Measurements from ENCODE around the gene PHC2.

DNA sequence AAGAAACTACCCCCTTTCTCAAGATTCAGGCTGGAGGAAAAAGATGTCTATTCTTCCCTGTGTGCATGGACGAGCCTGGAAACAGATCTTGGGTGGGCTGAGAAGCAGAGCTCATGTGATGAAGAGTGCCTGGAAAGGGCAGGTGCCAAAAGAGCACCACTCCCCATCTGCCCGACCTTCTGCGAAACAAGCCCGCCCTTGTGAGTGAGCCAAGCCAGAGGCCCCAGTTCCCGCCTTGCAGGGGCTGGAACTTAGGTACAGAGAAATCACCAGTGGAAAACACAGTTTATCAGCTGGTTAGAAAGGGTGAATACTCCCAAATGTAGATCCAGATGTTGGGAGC lies 83.3 kb downstream of the PHC2 start:
- no peak for TF ChIP-seq EP300 (IDR thresholded peaks at IDR 0.05)
- peak in 2 of 3 donors; percentile 18 to 48 for TF ChIP-seq POLR2AphosphoS5 (IDR thresholded peaks at IDR 0.05)
